Neural progenitor cell (in vitro differentiated cells): Measurements from ENCODE around the gene MMS19. TPM values are rescaled to one million over a fixed set of nuclear protein-coding genes. Genes with fewer than 3 reads are reported as not detected.

Experiments used
- DNase-seq: peaks from one replicate; pipeline ENCODE4 v3.0.0-alpha.2; 2016; ENCODE audit warnings: low spot score
- H2AFZ ChIP-seq: fragments of 200-600 bp; sonication (generic); replicated peaks from 2 replicates; pipeline ENCODE4 v1.6.1; 2016; ENCODE audit warnings: antibody characterized with exemption
- H3F3A ChIP-seq: fragments of 200-600 bp; sonication (generic); 2 replicates; pipeline ENCODE4 v1.6.1; 2016; ENCODE audit warnings: antibody characterized with exemption, low read depth
- H3K27ac ChIP-seq: fragments of 200-600 bp; sonication (generic); 2 replicates; pipeline ENCODE4 v1.5.1; 2016; ENCODE audit warnings: mild to moderate bottlenecking
- H3K27me3 ChIP-seq: fragments of 200-600 bp; sonication (generic); 2 replicates; pipeline ENCODE4 v1.6.1; 2016; ENCODE audit warnings: mild to moderate bottlenecking, moderate library complexity
- H3K36me3 ChIP-seq: fragments of 200-600 bp; sonication (generic); 2 replicates; pipeline ENCODE4 v1.5.1; 2016
- H3K4me1 ChIP-seq: fragments of 200-600 bp; sonication (generic); 2 replicates; pipeline ENCODE4 v1.6.1; 2016; ENCODE audit warnings: mixed run types
- H3K4me2 ChIP-seq: fragments of 200-600 bp; sonication (generic); 2 replicates; pipeline ENCODE4 v1.6.1; 2016
- H3K4me3 ChIP-seq: fragments of 200-600 bp; sonication (generic); 2 replicates; pipeline ENCODE4 v1.5.1; 2016
- H3K79me2 ChIP-seq: fragments of 200-600 bp; sonication (generic); 2 replicates; pipeline ENCODE4 v1.6.1; 2016; ENCODE audit warnings: low read depth
- H3K9ac ChIP-seq: fragments of 200-600 bp; sonication (generic); 2 replicates; pipeline ENCODE4 v1.6.1; 2016
- H3K9me3 ChIP-seq: fragments of 200-600 bp; sonication (generic); 2 replicates; pipeline ENCODE4 v1.5.1; 2016; ENCODE audit warnings: low read depth
- H4K20me1 ChIP-seq: fragments of 200-600 bp; sonication (generic); 2 replicates; pipeline ENCODE4 v1.6.1; 2016; ENCODE audit warnings: low read depth
- H3K27ac Mint-ChIP-seq: 3 replicates; pipeline ENCODE4 v1.8.0; 2021; ENCODE audit warnings: mixed read lengths
- H3K27me3 Mint-ChIP-seq: 2 replicates; pipeline ENCODE4 v1.8.0; 2022; ENCODE audit warnings: low read depth, mild to moderate bottlenecking, inconsistent platforms, moderate library complexity, mixed read lengths; ENCODE audit not compliant: insufficient read depth
- H3K36me3 Mint-ChIP-seq: 3 replicates; pipeline ENCODE4 v1.8.0; 2021; ENCODE audit warnings: mixed read lengths
- H3K4me1 Mint-ChIP-seq: 3 replicates; pipeline ENCODE4 v1.8.0; 2021; ENCODE audit warnings: mixed read lengths
- H3K4me3 Mint-ChIP-seq: 3 replicates; pipeline ENCODE4 v1.8.0; 2021; ENCODE audit warnings: mild to moderate bottlenecking, moderate library complexity, mixed read lengths
- H3K9me3 Mint-ChIP-seq: 3 replicates; pipeline ENCODE4 v1.8.0; 2020; ENCODE audit warnings: mixed read lengths
- EZH2 ChIP-seq: fragments of 200-600 bp; sonication (generic); IDR thresholded peaks from 2 replicates; pipeline ENCODE4 v1.6.1; 2017; ENCODE audit warnings: antibody characterized with exemption, mild to moderate bottlenecking, moderate library complexity
- EZH2phosphoT487 ChIP-seq: fragments of 200-600 bp; sonication (generic); IDR thresholded peaks from 2 replicates; pipeline ENCODE4 v1.6.1; 2017; ENCODE audit warnings: antibody characterized with exemption
- total RNA-seq: library from RNA; depleted of rRNA; stranded (reverse); fragments of >200 nt; gene quantifications from 2 replicates; pipeline ENCODE4 v1.2.3, GENCODE V29; 2015; ENCODE audit warnings: low replicate concordance
- TF ChIP-seq, protein P1 (sequence below): fragments of 200-600 bp; sonication (generic); IDR thresholded peaks from 2 replicates; pipeline ENCODE4 v1.5.1; 2017; ENCODE audit warnings: antibody characterized with exemption, mild to moderate bottlenecking

MMS19 gene
- total RNA-seq, 1 donor from 2014 or later = 127 TPM

- H3K4me3 Mint-ChIP-seq = no peak overlapping the region
- TF ChIP-seq, protein P1, sequence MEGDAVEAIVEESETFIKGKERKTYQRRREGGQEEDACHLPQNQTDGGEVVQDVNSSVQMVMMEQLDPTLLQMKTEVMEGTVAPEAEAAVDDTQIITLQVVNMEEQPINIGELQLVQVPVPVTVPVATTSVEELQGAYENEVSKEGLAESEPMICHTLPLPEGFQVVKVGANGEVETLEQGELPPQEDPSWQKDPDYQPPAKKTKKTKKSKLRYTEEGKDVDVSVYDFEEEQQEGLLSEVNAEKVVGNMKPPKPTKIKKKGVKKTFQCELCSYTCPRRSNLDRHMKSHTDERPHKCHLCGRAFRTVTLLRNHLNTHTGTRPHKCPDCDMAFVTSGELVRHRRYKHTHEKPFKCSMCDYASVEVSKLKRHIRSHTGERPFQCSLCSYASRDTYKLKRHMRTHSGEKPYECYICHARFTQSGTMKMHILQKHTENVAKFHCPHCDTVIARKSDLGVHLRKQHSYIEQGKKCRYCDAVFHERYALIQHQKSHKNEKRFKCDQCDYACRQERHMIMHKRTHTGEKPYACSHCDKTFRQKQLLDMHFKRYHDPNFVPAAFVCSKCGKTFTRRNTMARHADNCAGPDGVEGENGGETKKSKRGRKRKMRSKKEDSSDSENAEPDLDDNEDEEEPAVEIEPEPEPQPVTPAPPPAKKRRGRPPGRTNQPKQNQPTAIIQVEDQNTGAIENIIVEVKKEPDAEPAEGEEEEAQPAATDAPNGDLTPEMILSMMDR = no peak
- H3K36me3 Mint-ChIP-seq = peaks cover 42% of the 10 kb centered on the region
- Histone ChIP-seq H3F3A (peaks cover 16% of the 10 kb centered on the region), H3K9ac (peak overlapping the region; percentile 8), H3K79me2 (peaks cover 14% of the 10 kb centered on the region), H3K27ac (no peak overlapping the region), H3K4me2 (no peak overlapping the region), H3K36me3 (no peaks in the 10 kb centered on the region), H2AFZ (no peak overlapping the region), H3K4me1 (peaks cover 5% of the 10 kb centered on the region), H4K20me1 (peaks cover 30% of the 10 kb centered on the region), H3K27me3 (no peaks in the 10 kb centered on the region), H3K4me3 (no peak overlapping the region), H3K9me3 (no peaks in the 10 kb centered on the region)
- peaks cover 9% of the 10 kb centered on the region for H3K4me1 Mint-ChIP-seq
- peaks cover 7% of the 10 kb centered on the region for H3K27me3 Mint-ChIP-seq
- no peak for DNase-seq
- H3K9me3 Mint-ChIP-seq = no peaks in the 10 kb centered on the region
- H3K27ac Mint-ChIP-seq = peak overlapping the region; percentile 46
Observed at GRCh38 chr10:97454330-97455036, 43.7 kb downstream of the MMS19 start.

DNA sequence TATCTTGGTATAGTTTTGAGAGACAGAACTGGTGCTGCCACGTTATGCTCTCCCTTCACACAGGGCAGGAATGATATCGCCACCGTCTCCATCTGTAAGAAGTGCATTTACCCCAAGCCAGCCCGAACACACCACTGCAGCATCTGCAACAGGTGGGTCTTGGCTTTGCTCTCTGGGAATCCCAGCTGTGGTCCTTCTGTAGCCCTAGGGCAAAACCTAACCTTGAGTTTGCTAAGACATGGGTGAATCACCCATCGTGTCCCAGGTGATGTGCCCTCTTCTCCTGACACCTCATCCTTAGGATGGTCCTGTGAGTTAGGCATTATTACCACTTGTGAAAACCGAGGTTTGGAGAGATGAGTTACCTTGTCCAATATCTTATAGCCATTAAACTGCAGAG, 45.9 kb downstream of the MMS19 start:
- no peak for TF ChIP-seq EZH2phosphoT487
- TF ChIP-seq EZH2 = no peak
- TF ChIP-seq, protein P1 = no peak
- no peak overlapping the region for H3K27ac ChIP-seq
- Mint-ChIP-seq H3K4me1 (peaks cover 22% of the 10 kb centered on the region), H3K36me3 (peaks cover 35% of the 10 kb centered on the region), H3K27ac (no peak overlapping the region), H3K4me3 (peak overlapping the region; percentile 38), H3K27me3 (peaks cover 6% of the 10 kb centered on the region), H3K9me3 (no peaks in the 10 kb centered on the region)
- H3F3A ChIP-seq = peaks cover 22% of the 10 kb centered on the region
- peaks cover 32% of the 10 kb centered on the region for H4K20me1 ChIP-seq
- no peaks in the 10 kb centered on the region for H3K27me3 ChIP-seq
- no peak overlapping the region for H3K4me3 ChIP-seq
- H3K9ac ChIP-seq = no peak overlapping the region
- H3K9me3 ChIP-seq = no peaks in the 10 kb centered on the region
- H3K4me1 ChIP-seq = peaks cover 7% of the 10 kb centered on the region
- H2AFZ ChIP-seq = no peak overlapping the region
- no peak overlapping the region for H3K4me2 ChIP-seq
- peaks cover 35% of the 10 kb centered on the region for H3K79me2 ChIP-seq
- no peaks in the 10 kb centered on the region for H3K36me3 ChIP-seq
- DNase-seq = no peak

DNA sequence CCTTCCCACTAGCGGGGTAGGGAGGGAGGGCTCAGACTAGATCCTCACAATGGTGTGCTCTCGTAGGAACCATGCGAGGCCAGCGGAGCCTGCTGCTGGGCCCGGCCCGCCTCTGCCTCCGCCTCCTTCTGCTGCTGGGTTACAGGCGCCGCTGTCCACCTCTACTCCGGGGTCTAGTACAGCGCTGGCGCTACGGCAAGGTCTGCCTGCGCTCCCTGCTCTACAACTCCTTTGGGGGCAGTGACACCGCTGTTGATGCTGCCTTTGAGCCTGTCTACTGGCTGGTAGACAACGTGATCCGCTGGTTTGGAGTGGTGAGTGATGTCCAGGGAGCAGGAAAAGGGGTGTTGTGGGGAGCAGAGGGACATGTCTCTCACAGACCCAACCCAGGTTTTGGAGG, 46.6 kb downstream of the MMS19 start:
- no peak overlapping the region for H3K27ac ChIP-seq
- no peak overlapping the region for H2AFZ ChIP-seq
- no peaks in the 10 kb centered on the region for H3K27me3 ChIP-seq
- peaks cover 39% of the 10 kb centered on the region for H4K20me1 ChIP-seq
- H3K4me2 ChIP-seq = no peak overlapping the region
- peaks cover 43% of the 10 kb centered on the region for H3K79me2 ChIP-seq
- peaks cover 6% of the 10 kb centered on the region for H3K27me3 Mint-ChIP-seq
- no peak overlapping the region for H3K27ac Mint-ChIP-seq
- no peaks in the 10 kb centered on the region for H3K9me3 Mint-ChIP-seq
- no peak overlapping the region for H3K4me3 ChIP-seq
- DNase-seq = no peak
- H3K4me1 ChIP-seq = peaks cover 13% of the 10 kb centered on the region
- no peak overlapping the region for H3K4me3 Mint-ChIP-seq
- no peaks in the 10 kb centered on the region for H3K36me3 ChIP-seq
- H3K36me3 Mint-ChIP-seq = peaks cover 33% of the 10 kb centered on the region
- TF ChIP-seq EZH2 = no peak
- TF ChIP-seq, protein P1 = no peak
- TF ChIP-seq EZH2phosphoT487 = no peak
- peaks cover 26% of the 10 kb centered on the region for H3F3A ChIP-seq
- H3K4me1 Mint-ChIP-seq = peaks cover 29% of the 10 kb centered on the region
- no peaks in the 10 kb centered on the region for H3K9me3 ChIP-seq
- no peak overlapping the region for H3K9ac ChIP-seq
